GM06990 (cell line): ENCODE data around the gene PTPRN2.

Experiments
- DNase-seq: peaks from one replicate; pipeline ENCODE4 v3.0.0-alpha.2; 2011; ENCODE audit not compliant: insufficient read length; ENCODE audit errors: extremely low read depth
- H3K27me3 ChIP-seq: replicated peaks from 2 replicates; pipeline ENCODE4 v1.6.0; 2011; ENCODE audit warnings: low read length; ENCODE audit not compliant: control insufficient read depth, insufficient read depth
- H3K36me3 ChIP-seq: 2 replicates; pipeline ENCODE4 v1.5.1; 2011; ENCODE audit warnings: low read length; ENCODE audit not compliant: control insufficient read depth, insufficient read depth
- H3K4me3 ChIP-seq: replicated peaks from 2 replicates; pipeline ENCODE4 v1.5.1; 2011; ENCODE audit warnings: low read depth, mild to moderate bottlenecking, control low read depth, low read length
- TF ChIP-seq, protein P1 (sequence below): IDR thresholded peaks from 2 replicates; pipeline ENCODE4 v1.5.1; 2011; ENCODE audit warnings: low read length, control low read depth, mild to moderate bottlenecking, inconsistent platforms; ENCODE audit not compliant: insufficient read depth, poor library complexity, severe bottlenecking

The PTPRN2 gene

DNA sequence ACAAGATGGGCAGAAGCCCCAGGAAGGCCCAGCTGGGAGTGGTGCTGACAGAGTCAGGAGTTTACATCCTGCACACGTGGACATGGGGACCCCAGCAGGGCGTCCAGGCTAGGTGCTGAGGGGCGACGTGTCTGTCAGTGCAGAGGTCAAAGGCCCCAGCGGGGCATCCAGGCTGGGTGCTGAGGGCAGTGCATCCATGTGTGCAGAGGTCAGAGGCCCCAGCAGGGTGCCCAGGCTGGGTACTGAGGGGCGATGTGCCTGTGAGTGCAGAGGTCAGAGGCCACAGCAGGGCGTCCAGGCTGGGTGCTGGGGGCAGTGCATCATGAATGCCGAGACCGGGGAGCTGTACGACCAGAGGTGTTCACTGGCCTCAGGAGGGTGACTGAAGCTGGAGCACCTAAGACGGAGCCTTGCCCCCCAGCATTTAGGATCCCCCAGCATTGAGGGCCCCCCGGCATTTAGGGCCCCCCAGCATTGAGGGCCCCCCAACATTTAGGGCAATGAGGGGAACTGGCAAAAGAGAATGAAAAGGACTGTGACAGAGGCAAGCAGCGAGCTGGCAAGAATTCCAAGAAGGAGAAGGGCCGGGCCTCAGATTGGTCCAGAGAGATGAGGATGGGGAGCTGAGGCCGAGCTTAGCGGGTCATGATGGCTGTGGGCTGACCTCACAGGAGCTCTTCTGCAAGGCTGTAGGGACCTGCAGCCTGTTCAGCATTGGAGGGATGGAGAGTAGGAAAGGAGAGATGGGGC is 474.9 kb downstream of the PTPRN2 start:
- Histone ChIP-seq H3K27me3 (no peaks in the 10 kb centered on the region), H3K36me3 (no peaks in the 10 kb centered on the region), H3K4me3 (no peak overlapping the region)
- DNase-seq = no peak
- TF ChIP-seq, protein P1, sequence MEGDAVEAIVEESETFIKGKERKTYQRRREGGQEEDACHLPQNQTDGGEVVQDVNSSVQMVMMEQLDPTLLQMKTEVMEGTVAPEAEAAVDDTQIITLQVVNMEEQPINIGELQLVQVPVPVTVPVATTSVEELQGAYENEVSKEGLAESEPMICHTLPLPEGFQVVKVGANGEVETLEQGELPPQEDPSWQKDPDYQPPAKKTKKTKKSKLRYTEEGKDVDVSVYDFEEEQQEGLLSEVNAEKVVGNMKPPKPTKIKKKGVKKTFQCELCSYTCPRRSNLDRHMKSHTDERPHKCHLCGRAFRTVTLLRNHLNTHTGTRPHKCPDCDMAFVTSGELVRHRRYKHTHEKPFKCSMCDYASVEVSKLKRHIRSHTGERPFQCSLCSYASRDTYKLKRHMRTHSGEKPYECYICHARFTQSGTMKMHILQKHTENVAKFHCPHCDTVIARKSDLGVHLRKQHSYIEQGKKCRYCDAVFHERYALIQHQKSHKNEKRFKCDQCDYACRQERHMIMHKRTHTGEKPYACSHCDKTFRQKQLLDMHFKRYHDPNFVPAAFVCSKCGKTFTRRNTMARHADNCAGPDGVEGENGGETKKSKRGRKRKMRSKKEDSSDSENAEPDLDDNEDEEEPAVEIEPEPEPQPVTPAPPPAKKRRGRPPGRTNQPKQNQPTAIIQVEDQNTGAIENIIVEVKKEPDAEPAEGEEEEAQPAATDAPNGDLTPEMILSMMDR = no peak

- TF ChIP-seq, protein P1 = no peak
- Histone ChIP-seq H3K27me3 (no peaks in the 10 kb centered on the region), H3K4me3 (no peak overlapping the region), H3K36me3 (no peaks in the 10 kb centered on the region)
- DNase-seq = no peak
Measured at GRCh38 chr7:158111906-158112570, 475.6 kb downstream of the PTPRN2 start.

GRCh38 chr7:158111049-158111751 is 476.4 kb downstream of the PTPRN2 start:
- no peaks in the 10 kb centered on the region for H3K36me3 ChIP-seq
- TF ChIP-seq, protein P1 = no peak
- no peak overlapping the region for H3K4me3 ChIP-seq
- H3K27me3 ChIP-seq = no peaks in the 10 kb centered on the region
- no peak for DNase-seq

DNA sequence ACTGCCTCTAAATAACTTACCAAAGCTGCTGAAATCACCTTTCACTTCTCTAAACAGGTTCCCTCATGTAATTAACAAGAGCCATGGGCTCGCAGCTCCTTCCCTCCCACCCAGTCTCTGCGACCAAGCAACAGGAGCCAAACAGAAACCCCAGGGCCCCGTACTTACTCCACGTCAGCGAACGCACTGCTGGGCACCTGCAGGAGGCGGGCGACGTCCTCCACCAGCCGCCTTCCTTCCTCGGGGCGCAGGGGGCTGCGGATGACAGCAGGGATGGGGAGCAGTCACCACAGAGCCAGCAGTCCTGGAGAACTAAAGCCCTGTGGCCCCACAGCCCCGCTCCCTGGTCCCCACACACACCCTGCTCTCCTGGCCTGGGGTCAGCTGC is 477.0 kb downstream of the PTPRN2 start:
- H3K27me3 ChIP-seq = no peaks in the 10 kb centered on the region
- DNase-seq = no peak
- no peaks in the 10 kb centered on the region for H3K36me3 ChIP-seq
- H3K4me3 ChIP-seq = no peak overlapping the region
- TF ChIP-seq, protein P1 = no peak

GRCh38 chr7:158110034-158110590 is 477.5 kb downstream of the PTPRN2 start:
- no peak for DNase-seq
- no peaks in the 10 kb centered on the region for H3K36me3 ChIP-seq
- no peaks in the 10 kb centered on the region for H3K27me3 ChIP-seq
- TF ChIP-seq, protein P1 = no peak
- no peak overlapping the region for H3K4me3 ChIP-seq
